Loucy (cell line): ENCODE results near the gene PRDX4.

Experiments
- H2AFZ ChIP-seq: fragments of 200-600 bp; sonication (generic); 2 replicates; pipeline ENCODE4 v1.6.0; 2016; ENCODE audit warnings: antibody characterized with exemption, mild to moderate bottlenecking, low read length, moderate library complexity
- H3F3A ChIP-seq: fragments of 200-600 bp; 2 replicates; pipeline ENCODE4 v1.6.0; 2016; ENCODE audit warnings: antibody characterized with exemption, low read depth, mild to moderate bottlenecking
- H3K27me3 ChIP-seq: fragments of 200-600 bp; sonication (generic); 2 replicates; pipeline ENCODE4 v1.6.1; 2014; ENCODE audit warnings: low read length, mild to moderate bottlenecking; ENCODE audit not compliant: insufficient read depth, poor library complexity, severe bottlenecking
- H3K36me3 ChIP-seq: fragments of 200-600 bp; sonication (generic); 2 replicates; pipeline ENCODE4 v1.6.1; 2016; ENCODE audit warnings: low read length; ENCODE audit not compliant: insufficient read depth
- H3K4me1 ChIP-seq: fragments of 200-600 bp; sonication (generic); 2 replicates; pipeline ENCODE4 v1.5.1; 2014; ENCODE audit warnings: low read length, mild to moderate bottlenecking; ENCODE audit not compliant: insufficient read depth, poor library complexity, severe bottlenecking
- H3K4me2 ChIP-seq: fragments of 200-600 bp; sonication (generic); 2 replicates; pipeline ENCODE4 v1.6.0; 2014; ENCODE audit warnings: antibody characterized with exemption, low read length, low read depth, mild to moderate bottlenecking; ENCODE audit not compliant: poor library complexity, severe bottlenecking
- H3K4me3 ChIP-seq: fragments of 200-600 bp; sonication (generic); 2 replicates; pipeline ENCODE4 v1.5.1; 2014; ENCODE audit warnings: low read length, mild to moderate bottlenecking, mixed read lengths; ENCODE audit not compliant: poor library complexity, severe bottlenecking
- H3K79me2 ChIP-seq: fragments of 200-600 bp; sonication (generic); 2 replicates; pipeline ENCODE4 v1.6.1; 2014; ENCODE audit warnings: low read length; ENCODE audit not compliant: insufficient read depth
- H3K9ac ChIP-seq: fragments of 200-600 bp; sonication (generic); 2 replicates; pipeline ENCODE4 v1.6.0; 2014; ENCODE audit warnings: mild to moderate bottlenecking, low read depth, low read length, moderate library complexity; ENCODE audit not compliant: poor library complexity, severe bottlenecking
- H3K9me2 ChIP-seq: fragments of 200-600 bp; sonication (generic); replicated peaks from 2 replicates; pipeline ENCODE4 v1.6.1; 2016; ENCODE audit warnings: low read depth, low read length, mixed read lengths
- H3K9me3 ChIP-seq: fragments of 200-600 bp; sonication (generic); 2 replicates; pipeline ENCODE4 v1.6.1; 2014; ENCODE audit warnings: mild to moderate bottlenecking, antibody characterized with exemption, low read length, low read depth; ENCODE audit not compliant: insufficient read depth
- H4K20me1 ChIP-seq: fragments of 200-600 bp; sonication (generic); 2 replicates; pipeline ENCODE4 v1.6.0; 2014; ENCODE audit warnings: antibody characterized with exemption, low read length, mild to moderate bottlenecking; ENCODE audit not compliant: insufficient read depth, poor library complexity, severe bottlenecking
- EZH2phosphoT487 ChIP-seq: fragments of 200-600 bp; IDR thresholded peaks from 2 replicates; pipeline ENCODE4 v1.6.1; 2018; ENCODE audit warnings: antibody characterized with exemption, mild to moderate bottlenecking, moderate library complexity, borderline replicate concordance
- TF ChIP-seq, protein P1 (sequence below): fragments of 200-600 bp; sonication (generic); conservative IDR thresholded peaks from 2 replicates; pipeline ENCODE4 v1.5.1; 2014; ENCODE audit warnings: mild to moderate bottlenecking, antibody characterized with exemption, low read length

Gene PRDX4

DNA sequence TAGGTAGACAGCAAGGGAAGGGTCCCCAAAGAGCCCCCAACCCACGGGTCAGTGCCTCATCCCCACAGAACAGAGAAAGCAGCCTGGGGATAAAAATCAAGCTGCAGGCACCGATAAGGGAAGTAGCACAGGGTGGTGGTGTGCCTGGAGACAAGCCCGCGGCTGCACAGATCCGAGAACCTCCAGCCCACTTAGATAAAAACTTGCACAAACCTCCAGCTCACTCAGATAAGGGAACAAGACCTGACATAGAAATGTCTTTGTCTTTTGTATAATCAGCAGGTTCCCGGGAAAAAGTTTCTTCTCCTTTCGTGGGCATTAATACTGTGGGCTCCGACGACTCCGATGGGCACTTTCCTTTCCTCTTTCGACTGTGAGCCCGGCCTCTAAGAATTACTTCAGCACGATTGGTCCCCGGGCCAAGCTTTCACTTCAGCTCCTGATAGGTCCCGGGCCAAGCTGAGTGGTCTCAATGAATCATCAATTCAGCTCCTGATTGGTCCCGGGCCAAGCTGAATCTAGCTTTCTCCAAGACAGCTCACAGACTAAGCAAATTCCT is 32.4 kb downstream of the PRDX4 start:
- H4K20me1 ChIP-seq, result no peaks in the 10 kb centered on the region
- no peaks in the 10 kb centered on the region for H3K9me3 ChIP-seq
- H3K4me1 ChIP-seq, result no peaks in the 10 kb centered on the region
- H3K9me2 ChIP-seq, result no peaks in the 10 kb centered on the region
- H3K4me2 ChIP-seq, result no peak overlapping the region
- TF ChIP-seq EZH2phosphoT487, result no peak
- TF ChIP-seq, protein P1, sequence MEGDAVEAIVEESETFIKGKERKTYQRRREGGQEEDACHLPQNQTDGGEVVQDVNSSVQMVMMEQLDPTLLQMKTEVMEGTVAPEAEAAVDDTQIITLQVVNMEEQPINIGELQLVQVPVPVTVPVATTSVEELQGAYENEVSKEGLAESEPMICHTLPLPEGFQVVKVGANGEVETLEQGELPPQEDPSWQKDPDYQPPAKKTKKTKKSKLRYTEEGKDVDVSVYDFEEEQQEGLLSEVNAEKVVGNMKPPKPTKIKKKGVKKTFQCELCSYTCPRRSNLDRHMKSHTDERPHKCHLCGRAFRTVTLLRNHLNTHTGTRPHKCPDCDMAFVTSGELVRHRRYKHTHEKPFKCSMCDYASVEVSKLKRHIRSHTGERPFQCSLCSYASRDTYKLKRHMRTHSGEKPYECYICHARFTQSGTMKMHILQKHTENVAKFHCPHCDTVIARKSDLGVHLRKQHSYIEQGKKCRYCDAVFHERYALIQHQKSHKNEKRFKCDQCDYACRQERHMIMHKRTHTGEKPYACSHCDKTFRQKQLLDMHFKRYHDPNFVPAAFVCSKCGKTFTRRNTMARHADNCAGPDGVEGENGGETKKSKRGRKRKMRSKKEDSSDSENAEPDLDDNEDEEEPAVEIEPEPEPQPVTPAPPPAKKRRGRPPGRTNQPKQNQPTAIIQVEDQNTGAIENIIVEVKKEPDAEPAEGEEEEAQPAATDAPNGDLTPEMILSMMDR, result no peak
- peaks cover 13% of the 10 kb centered on the region; the same call in 1 of the 2 replicates for H3K36me3 ChIP-seq
- no peak overlapping the region for H2AFZ ChIP-seq
- no peak overlapping the region for H3K9ac ChIP-seq
- H3K4me3 ChIP-seq, result no peak overlapping the region
- no peaks in the 10 kb centered on the region for H3F3A ChIP-seq
- no peaks in the 10 kb centered on the region for H3K79me2 ChIP-seq
- no peaks in the 10 kb centered on the region for H3K27me3 ChIP-seq

DNA sequence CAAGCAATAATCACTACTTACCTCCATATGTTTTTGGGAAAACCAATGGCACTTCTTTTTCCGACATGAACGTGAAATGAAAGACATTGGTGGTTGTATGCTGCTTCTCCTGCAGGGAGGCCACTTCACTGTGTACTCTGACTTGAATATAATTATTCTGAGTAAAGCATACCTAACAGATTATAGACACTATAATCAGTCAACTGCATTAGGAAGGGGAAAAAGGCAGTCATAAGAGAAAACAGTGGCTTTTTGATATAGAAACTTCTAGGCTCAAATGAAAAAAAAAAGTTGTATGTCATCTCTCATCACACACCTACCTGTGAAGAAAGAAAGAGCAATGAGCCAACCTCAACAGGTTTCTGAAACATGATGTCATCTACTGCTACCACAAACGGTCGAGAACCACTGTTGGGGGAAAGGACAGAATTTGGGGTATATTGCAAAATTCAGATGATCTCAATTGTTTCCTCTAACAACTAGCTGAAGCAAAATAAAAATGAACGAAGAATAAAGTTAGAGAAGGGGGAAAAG is 37.4 kb downstream of the PRDX4 start:
- H2AFZ ChIP-seq, result no peak overlapping the region
- H4K20me1 ChIP-seq, result no peaks in the 10 kb centered on the region
- no peaks in the 10 kb centered on the region for H3K4me1 ChIP-seq
- H3K79me2 ChIP-seq, result no peaks in the 10 kb centered on the region
- no peaks in the 10 kb centered on the region for H3K9me2 ChIP-seq
- H3K9ac ChIP-seq, result no peak overlapping the region
- H3K9me3 ChIP-seq, result no peaks in the 10 kb centered on the region
- H3K36me3 ChIP-seq, result peaks cover 29% of the 10 kb centered on the region; the same call in 1 of the 2 replicates
- H3K27me3 ChIP-seq, result no peaks in the 10 kb centered on the region
- no peak overlapping the region for H3K4me2 ChIP-seq
- H3K4me3 ChIP-seq, result no peak overlapping the region
- no peaks in the 10 kb centered on the region for H3F3A ChIP-seq
- TF ChIP-seq, protein P1, result no peak
- no peak for TF ChIP-seq EZH2phosphoT487

DNA sequence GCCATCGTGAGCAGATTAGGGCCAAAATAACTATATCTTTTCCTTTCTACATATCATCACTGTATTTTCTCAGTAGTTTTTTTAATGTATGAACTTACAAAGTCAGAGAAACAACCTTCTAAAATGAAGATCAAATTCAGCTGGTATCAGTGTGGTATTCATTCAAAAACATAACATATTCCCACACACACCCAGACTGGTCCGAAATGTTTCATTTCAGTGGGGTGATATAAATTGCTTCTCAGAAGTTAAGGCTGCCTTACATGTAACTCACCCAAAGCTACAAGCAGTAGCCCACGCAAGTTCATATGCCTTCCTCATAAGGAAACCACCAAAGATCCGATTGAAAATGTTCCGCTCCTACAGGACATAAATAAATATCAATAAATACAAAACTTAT is 37.9 kb downstream of the PRDX4 start:
- no peaks in the 10 kb centered on the region for H4K20me1 ChIP-seq
- no peaks in the 10 kb centered on the region for H3K4me1 ChIP-seq
- H3K4me2 ChIP-seq, result no peak overlapping the region
- H3K79me2 ChIP-seq, result no peaks in the 10 kb centered on the region
- H3K9ac ChIP-seq, result no peak overlapping the region
- H3K9me3 ChIP-seq, result no peaks in the 10 kb centered on the region
- H3K4me3 ChIP-seq, result no peak overlapping the region
- TF ChIP-seq EZH2phosphoT487, result no peak
- TF ChIP-seq, protein P1, result no peak
- no peaks in the 10 kb centered on the region for H3K27me3 ChIP-seq
- no peaks in the 10 kb centered on the region for H3F3A ChIP-seq
- H3K36me3 ChIP-seq, result peaks cover 29% of the 10 kb centered on the region; the same call in 1 of the 2 replicates
- H3K9me2 ChIP-seq, result no peaks in the 10 kb centered on the region
- H2AFZ ChIP-seq, result no peak overlapping the region
